Fibroblast of lung (primary cell): ENCODE measurements around the gene TNFAIP8L1. TPM values are rescaled to one million over a fixed set of nuclear protein-coding genes. Genes with fewer than 3 reads are reported as not detected.

Experiments
- DNase-seq, 2 donors: peaks; one replicate each; pipeline versions ENCODE4 v3.0.0 to v3.0.0-alpha.2; 2010; ENCODE audit warnings: low read depth in 2 of 2
- H2AFZ ChIP-seq: 2 replicates; pipeline ENCODE4 v1.5.1; 2012; ENCODE audit warnings: low read length, control low read depth, inconsistent platforms
- H3K27ac ChIP-seq: 2 replicates; pipeline ENCODE4 v1.5.1; 2011; ENCODE audit warnings: low read length, control low read depth; ENCODE audit not compliant: insufficient read depth
- H3K27me3 ChIP-seq: 2 replicates; pipeline ENCODE4 v1.5.1; 2011; ENCODE audit warnings: mild to moderate bottlenecking, low read length; ENCODE audit not compliant: control insufficient read depth, insufficient read depth
- H3K36me3 ChIP-seq: 2 replicates; pipeline ENCODE4 v1.5.1; 2011; ENCODE audit warnings: low read length; ENCODE audit not compliant: control insufficient read depth, insufficient read depth
- H3K4me1 ChIP-seq: 2 replicates; pipeline ENCODE4 v1.5.1; 2011; ENCODE audit warnings: low read length; ENCODE audit not compliant: control insufficient read depth, insufficient read depth; ENCODE audit errors: extremely low read depth
- H3K4me2 ChIP-seq: 2 replicates; pipeline ENCODE4 v1.5.1; 2011; ENCODE audit warnings: low read length, control low read depth; ENCODE audit not compliant: insufficient read depth; ENCODE audit errors: extremely low read depth
- H3K4me3 ChIP-seq, 4 experiments: fragments of 200-600 bp in 1 of 4; sonication (generic) in 1 of 4; replicated peaks in 1 of 4; 2 replicates each; pipeline ENCODE4 v1.5.1; 2011 to 2016; ENCODE audit warnings: low read length in 4 of 4, low read depth in 3 of 4, mild to moderate bottlenecking in 3 of 4, control low read depth in 2 of 4, inconsistent platforms in 1 of 4, mixed read lengths in 1 of 4; ENCODE audit not compliant: insufficient read depth in 1 of 4; ENCODE audit errors: control extremely low read depth in 1 of 4
- H3K79me2 ChIP-seq: 2 replicates; pipeline ENCODE4 v1.5.1; 2012; ENCODE audit warnings: mild to moderate bottlenecking, low read length, inconsistent platforms; ENCODE audit not compliant: control insufficient read depth, insufficient read depth
- H3K9ac ChIP-seq: 2 replicates; pipeline ENCODE4 v1.5.1; 2011; ENCODE audit warnings: mild to moderate bottlenecking, low read length, control low read depth; ENCODE audit not compliant: insufficient read depth
- H3K9me3 ChIP-seq: 2 replicates; pipeline ENCODE4 v1.5.1; 2012; ENCODE audit warnings: low read depth, low read length; ENCODE audit not compliant: control insufficient read depth, insufficient read depth
- H4K20me1 ChIP-seq: 2 replicates; pipeline ENCODE4 v1.5.1; 2011; ENCODE audit warnings: low read length; ENCODE audit not compliant: control insufficient read depth, insufficient read depth; ENCODE audit errors: extremely low read depth
- EZH2 ChIP-seq: IDR thresholded peaks from 2 replicates; pipeline ENCODE4 v1.5.1; 2012; ENCODE audit warnings: low read length, control low read depth, mild to moderate bottlenecking; ENCODE audit errors: missing control alignments
- polyA plus RNA-seq, 2 donors: library from polyadenylated mRNA; depleted of rRNA in 1 of 2; stranded (reverse) in 1 of 2; unstranded in 1 of 2; fragments of >200 nt; gene quantifications; 2 replicates each; pipeline ENCODE4 v1.2.1, GENCODE V29; 2011 to 2012; ENCODE audit warnings: missing spikeins in 1 of 2
- total RNA-seq: library from RNA; depleted of rRNA; stranded (reverse); fragments of >200 nt; gene quantifications from 2 replicates; pipeline ENCODE4 v1.2.1, GENCODE V29; 2014
- TF ChIP-seq, protein P1 (sequence below), 2 donors: IDR thresholded peaks in 1 of 2; conservative IDR thresholded peaks in 1 of 2; 1 replicate in 1 of 2; 2 replicates in 1 of 2; pipeline ENCODE4 v1.5.1; 2011 to 2012; ENCODE audit warnings: low read length in 2 of 2, control low read depth in 1 of 2, inconsistent platforms in 1 of 2, low read depth in 1 of 2, mild to moderate bottlenecking in 1 of 2

The TNFAIP8L1 gene
- total and polyA plus RNA-seq, 2 donors (not counting 1 experiment from before 2014, with no cell fraction given), result 2.3 to 4.0 TPM

DNA sequence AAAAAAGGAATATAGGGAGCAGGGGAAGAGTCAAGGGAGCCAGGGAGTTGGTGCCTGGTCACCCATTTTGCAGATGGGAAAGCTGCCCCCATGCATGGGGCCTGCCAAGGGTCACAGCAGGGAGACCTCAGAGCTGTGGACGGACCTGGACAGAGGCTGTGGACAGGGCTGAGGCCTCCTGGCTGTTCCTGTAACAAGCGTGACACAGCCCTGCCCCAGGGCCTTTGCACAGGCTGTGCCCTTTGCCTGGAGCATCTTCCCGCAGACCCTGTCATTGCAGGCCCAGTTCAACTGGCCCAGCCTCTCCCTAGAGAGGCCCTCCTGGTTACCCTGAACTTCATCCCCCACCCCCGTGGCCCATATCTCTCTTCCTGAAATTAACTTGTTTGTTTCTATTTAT is 6.4 kb downstream of the TNFAIP8L1 start:
- H3K9ac ChIP-seq, result no peak overlapping the region
- no peak overlapping the region for H2AFZ ChIP-seq
- peaks cover 5% of the 10 kb centered on the region for H3K4me1 ChIP-seq
- H3K4me3 ChIP-seq, result no peak overlapping the region
- no peak overlapping the region for H3K4me2 ChIP-seq
- no peaks in the 10 kb centered on the region for H3K79me2 ChIP-seq
- peaks cover 2% of the 10 kb centered on the region for H3K36me3 ChIP-seq
- H3K9me3 ChIP-seq, result no peaks in the 10 kb centered on the region
- DNase-seq, result no peak
- H3K27ac ChIP-seq, result no peak overlapping the region
- H4K20me1 ChIP-seq, result no peaks in the 10 kb centered on the region
- no peak for TF ChIP-seq EZH2
- TF ChIP-seq, protein P1, sequence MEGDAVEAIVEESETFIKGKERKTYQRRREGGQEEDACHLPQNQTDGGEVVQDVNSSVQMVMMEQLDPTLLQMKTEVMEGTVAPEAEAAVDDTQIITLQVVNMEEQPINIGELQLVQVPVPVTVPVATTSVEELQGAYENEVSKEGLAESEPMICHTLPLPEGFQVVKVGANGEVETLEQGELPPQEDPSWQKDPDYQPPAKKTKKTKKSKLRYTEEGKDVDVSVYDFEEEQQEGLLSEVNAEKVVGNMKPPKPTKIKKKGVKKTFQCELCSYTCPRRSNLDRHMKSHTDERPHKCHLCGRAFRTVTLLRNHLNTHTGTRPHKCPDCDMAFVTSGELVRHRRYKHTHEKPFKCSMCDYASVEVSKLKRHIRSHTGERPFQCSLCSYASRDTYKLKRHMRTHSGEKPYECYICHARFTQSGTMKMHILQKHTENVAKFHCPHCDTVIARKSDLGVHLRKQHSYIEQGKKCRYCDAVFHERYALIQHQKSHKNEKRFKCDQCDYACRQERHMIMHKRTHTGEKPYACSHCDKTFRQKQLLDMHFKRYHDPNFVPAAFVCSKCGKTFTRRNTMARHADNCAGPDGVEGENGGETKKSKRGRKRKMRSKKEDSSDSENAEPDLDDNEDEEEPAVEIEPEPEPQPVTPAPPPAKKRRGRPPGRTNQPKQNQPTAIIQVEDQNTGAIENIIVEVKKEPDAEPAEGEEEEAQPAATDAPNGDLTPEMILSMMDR (conservative IDR thresholded peaks at IDR 0.05 in 1 of 2, IDR thresholded peaks at IDR 0.05 in 1 of 2; ENCODE audit: low read depth in 1 of 2, low read length in 2 of 2), result no peak
- H3K27me3 ChIP-seq, result no peaks in the 10 kb centered on the region

DNA sequence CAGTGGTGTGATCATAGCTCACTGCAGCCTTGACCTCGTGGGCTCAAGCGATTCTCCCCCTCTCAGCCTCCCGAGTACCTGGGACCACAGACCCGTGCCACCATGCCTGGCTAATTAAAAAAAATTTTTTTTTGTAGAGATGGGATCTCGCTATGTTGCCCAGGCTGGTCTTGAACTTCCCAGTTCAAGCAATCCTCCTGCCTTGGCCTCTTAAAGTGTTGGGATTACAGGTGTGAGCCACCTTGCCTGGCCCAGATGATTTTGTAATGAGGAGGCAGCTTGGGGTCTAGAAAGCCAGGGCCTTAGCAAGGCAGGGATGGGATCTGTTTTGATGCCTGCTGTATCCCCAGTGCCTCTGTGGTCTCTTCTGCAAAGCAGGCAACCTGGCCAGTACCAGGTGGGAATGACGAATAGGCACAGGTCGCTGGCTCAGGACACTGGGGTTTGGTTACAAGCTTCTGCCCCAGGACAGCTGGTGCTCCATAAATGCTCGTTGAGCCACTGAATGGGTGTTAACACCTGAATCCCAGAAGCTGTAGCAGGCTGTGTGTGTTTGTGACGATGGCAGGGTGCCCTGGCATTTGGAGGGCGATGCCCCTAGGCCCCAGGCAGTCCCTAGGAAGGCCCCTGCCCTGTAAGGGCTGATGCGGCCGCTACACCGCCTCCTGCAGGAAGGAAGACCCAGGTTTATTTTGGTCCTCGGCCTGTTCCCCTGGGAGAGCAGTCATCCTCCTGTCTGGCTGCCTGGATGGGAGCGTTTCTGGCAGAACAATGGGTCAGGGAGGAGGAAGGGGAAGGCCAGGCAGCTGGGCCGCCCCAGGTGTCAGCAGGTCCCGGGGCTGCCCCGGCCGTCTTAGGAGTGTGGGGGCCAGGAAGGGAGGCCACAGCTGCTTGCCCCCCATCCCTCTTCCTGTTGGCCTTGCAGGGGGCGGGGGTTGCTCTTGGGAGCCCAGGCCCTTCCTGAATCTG is 8.6 kb downstream of the TNFAIP8L1 start:
- Histone ChIP-seq H4K20me1 (no peaks in the 10 kb centered on the region), H3K27me3 (no peaks in the 10 kb centered on the region), H3K27ac (no peak overlapping the region), H3K4me2 (no peak overlapping the region), H3K4me3 (no peak overlapping the region), H3K4me1 (peaks cover 5% of the 10 kb centered on the region), H3K9ac (no peak overlapping the region), H3K79me2 (no peaks in the 10 kb centered on the region), H3K36me3 (peaks cover 6% of the 10 kb centered on the region), H2AFZ (no peak overlapping the region), H3K9me3 (no peaks in the 10 kb centered on the region)
- TF ChIP-seq, protein P1 (conservative IDR thresholded peaks at IDR 0.05 in 1 of 2, IDR thresholded peaks at IDR 0.05 in 1 of 2; ENCODE audit: low read depth in 1 of 2, low read length in 2 of 2), result no peak
- no peak for TF ChIP-seq EZH2
- no peak for DNase-seq

DNA sequence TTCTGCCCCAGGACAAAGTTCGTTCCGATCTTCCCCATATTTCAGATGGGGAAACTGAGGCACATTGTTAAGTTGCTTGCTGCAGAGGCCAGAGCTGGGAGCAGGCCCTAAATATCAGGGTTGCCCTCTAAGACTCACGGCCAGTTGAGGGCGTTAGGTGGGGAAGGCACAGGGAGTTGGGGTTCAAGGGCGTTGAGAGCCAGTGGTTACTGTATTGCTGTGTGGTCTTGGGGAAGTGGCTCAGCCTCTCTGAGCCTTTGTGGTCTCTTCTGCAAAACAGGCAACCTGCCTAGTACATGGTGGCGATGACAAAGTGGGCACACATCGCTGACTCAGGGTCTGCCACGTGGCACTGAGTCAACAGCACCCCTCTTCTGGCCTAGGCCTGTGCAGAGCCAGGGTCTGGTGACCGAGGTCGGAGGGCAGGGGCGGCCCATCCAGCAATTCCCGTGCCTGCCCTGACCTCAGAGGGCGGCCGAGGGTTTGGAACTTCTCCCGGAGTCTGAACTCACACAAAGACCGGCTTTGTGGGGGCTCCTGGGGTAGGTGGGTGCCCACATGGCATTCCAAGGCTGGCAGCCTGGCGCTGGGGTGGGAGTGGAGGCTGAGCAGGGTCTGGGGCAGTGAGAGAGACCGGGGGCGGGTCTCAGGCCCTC is 10.2 kb downstream of the TNFAIP8L1 start:
- Histone ChIP-seq H2AFZ (no peak overlapping the region), H3K9me3 (no peaks in the 10 kb centered on the region), H3K27ac (no peak overlapping the region), H3K4me2 (no peak overlapping the region), H3K4me1 (peaks cover 5% of the 10 kb centered on the region), H3K27me3 (no peaks in the 10 kb centered on the region), H3K4me3 (no peak overlapping the region), H4K20me1 (no peaks in the 10 kb centered on the region), H3K79me2 (no peaks in the 10 kb centered on the region), H3K36me3 (peaks cover 6% of the 10 kb centered on the region), H3K9ac (no peak overlapping the region)
- TF ChIP-seq, protein P1 (conservative IDR thresholded peaks at IDR 0.05 in 1 of 2, IDR thresholded peaks at IDR 0.05 in 1 of 2; ENCODE audit: low read depth in 1 of 2, low read length in 2 of 2), result no peak
- TF ChIP-seq EZH2, result no peak
- DNase-seq, result no peak
